Muscle layer of duodenum (tissue), 2 donors: ENCODE measurements around the gene LZTR1.

Experiments used
- H3K27ac ChIP-seq: one replicate; pipeline ENCODE4 v1.7.0; 2013; ENCODE audit warnings: mild to moderate bottlenecking, low read length
- H3K27me3 ChIP-seq: one replicate; pipeline ENCODE4 v1.7.0; 2013; ENCODE audit warnings: low read depth, mild to moderate bottlenecking, control low read depth, low read length
- H3K36me3 ChIP-seq, 2 donors: one replicate each; pipeline ENCODE4 v1.7.0; 2013; ENCODE audit warnings: low read length in 2 of 2, control low read depth in 1 of 2, mild to moderate bottlenecking in 1 of 2; ENCODE audit not compliant: insufficient read depth in 2 of 2, control insufficient read depth in 1 of 2
- H3K4me1 ChIP-seq, 2 donors: one replicate each; pipeline ENCODE4 v1.7.0; 2013; ENCODE audit warnings: low read length in 2 of 2, mild to moderate bottlenecking in 2 of 2, control low read depth in 1 of 2, moderate library complexity in 1 of 2; ENCODE audit not compliant: insufficient read depth in 2 of 2, control insufficient read depth in 1 of 2
- H3K4me3 ChIP-seq, 2 donors: one replicate each; pipeline ENCODE4 v1.7.0; 2013; ENCODE audit warnings: low read length in 2 of 2, low read depth in 1 of 2, mild to moderate bottlenecking in 1 of 2
- H3K9me3 ChIP-seq, 2 donors: one replicate each; pipeline ENCODE4 v1.7.0; 2013; ENCODE audit warnings: low read length in 2 of 2, control low read depth in 1 of 2, mild to moderate bottlenecking in 1 of 2; ENCODE audit not compliant: control insufficient read depth in 1 of 2
- donor health status: healthy.

LZTR1 gene

GRCh38 chr22:21016644-21017420, 34.7 kb downstream of the LZTR1 start:
- Histone ChIP-seq H3K9me3 (no peaks in the 10 kb centered on the region), H3K27me3 (no peaks in the 10 kb centered on the region), H3K4me1 (peaks cover 4 to 24% of the 10 kb centered on the region in 2 donors), H3K4me3 (no peak overlapping the region), H3K36me3 (no peaks in the 10 kb centered on the region), H3K27ac (no peak overlapping the region)

- H3K4me3 ChIP-seq: no peak overlapping the region
- H3K27me3 ChIP-seq: no peaks in the 10 kb centered on the region
- no peaks in the 10 kb centered on the region for H3K9me3 ChIP-seq
- H3K36me3 ChIP-seq: no peaks in the 10 kb centered on the region
- H3K27ac ChIP-seq: no peak overlapping the region
- H3K4me1 ChIP-seq: peaks cover 4 to 24% of the 10 kb centered on the region in 2 donors
Measured at GRCh38 chr22:21018314-21018713, 36.2 kb downstream of the LZTR1 start.

GRCh38 chr22:21020802-21021429, 38.8 kb downstream of the LZTR1 start:
- no peaks in the 10 kb centered on the region for H3K27me3 ChIP-seq
- H3K4me1 ChIP-seq: peaks cover 0 to under 1% of the 10 kb centered on the region in 2 donors
- H3K9me3 ChIP-seq: no peaks in the 10 kb centered on the region
- H3K4me3 ChIP-seq: no peak overlapping the region
- no peaks in the 10 kb centered on the region for H3K36me3 ChIP-seq
- H3K27ac ChIP-seq: no peak overlapping the region

- Histone ChIP-seq H3K4me3 (no peak overlapping the region), H3K27ac (no peak overlapping the region), H3K4me1 (peaks cover 0 to 2% of the 10 kb centered on the region in 2 donors), H3K9me3 (no peaks in the 10 kb centered on the region), H3K27me3 (no peaks in the 10 kb centered on the region), H3K36me3 (no peaks in the 10 kb centered on the region)
Measured at GRCh38 chr22:21022507-21022906, 40.4 kb downstream of the LZTR1 start.

- Histone ChIP-seq H3K27ac (no peak overlapping the region), H3K27me3 (no peaks in the 10 kb centered on the region), H3K4me3 (no peak overlapping the region), H3K36me3 (no peaks in the 10 kb centered on the region), H3K9me3 (no peaks in the 10 kb centered on the region), H3K4me1 (peaks cover 0 to 5% of the 10 kb centered on the region in 2 donors)
Measured at GRCh38 chr22:21022955-21023614, 41.0 kb downstream of the LZTR1 start.

- H3K4me1 ChIP-seq: peaks cover 0 to 5% of the 10 kb centered on the region in 2 donors
Measured at GRCh38 chr22:21025266-21025665, 43.2 kb downstream of the LZTR1 start.

GRCh38 chr22:21025763-21026755, 44.0 kb downstream of the LZTR1 start:
- Histone ChIP-seq H3K4me3 (no peak overlapping the region), H3K4me1 (peaks cover 0 to 5% of the 10 kb centered on the region in 2 donors), H3K27me3 (peaks cover 3% of the 10 kb centered on the region), H3K36me3 (no peaks in the 10 kb centered on the region), H3K9me3 (no peaks in the 10 kb centered on the region), H3K27ac (no peak overlapping the region)

More at GRCh38 chr22:21025266-21025665, 43.2 kb downstream of the LZTR1 start:
- Histone ChIP-seq H3K4me3 (no peak overlapping the region), H3K27me3 (peaks cover 3% of the 10 kb centered on the region), H3K9me3 (no peaks in the 10 kb centered on the region), H3K36me3 (no peaks in the 10 kb centered on the region), H3K27ac (no peak overlapping the region)

GRCh38 chr22:21026783-21027692, 44.9 kb downstream of the LZTR1 start:
- Histone ChIP-seq H3K9me3 (no peaks in the 10 kb centered on the region), H3K27ac (no peak overlapping the region)

GRCh38 chr22:21028277-21029251, 46.5 kb downstream of the LZTR1 start:
- Histone ChIP-seq H3K27me3 (peaks cover 3% of the 10 kb centered on the region), H3K27ac (no peak overlapping the region), H3K4me3 (no peak overlapping the region)

More at GRCh38 chr22:21026783-21027692, 44.9 kb downstream of the LZTR1 start:
- H3K4me1 ChIP-seq: peaks cover 0 to 6% of the 10 kb centered on the region in 2 donors
- H3K36me3 ChIP-seq: no peaks in the 10 kb centered on the region
- H3K4me3 ChIP-seq: no peak overlapping the region
- H3K27me3 ChIP-seq: peaks cover 3% of the 10 kb centered on the region

More at GRCh38 chr22:21028277-21029251, 46.5 kb downstream of the LZTR1 start:
- Histone ChIP-seq H3K4me1 (peaks cover 0 to 9% of the 10 kb centered on the region in 2 donors), H3K36me3 (no peaks in the 10 kb centered on the region), H3K9me3 (no peaks in the 10 kb centered on the region)
